Esophagus squamous epithelium (tissue), 4 donors: ENCODE data around the gene LMF1.

Source experiments
- CTCF ChIP-seq, 6 experiments: fragments of 450-650 bp in 4 of 6; fragments of 200-600 bp in 2 of 6; sonication (generic) in 2 of 6; IDR thresholded peaks; one replicate each; pipeline ENCODE4 v1.5.1; 2016 to 2019; ENCODE audit warnings: antibody characterized with exemption in 6 of 6, mild to moderate bottlenecking in 4 of 6, moderate library complexity in 4 of 6
- POLR2A ChIP-seq, 4 donors: fragments of 450-650 bp; IDR thresholded peaks; one replicate each; pipeline ENCODE4 v1.6.1; 2017; ENCODE audit warnings: antibody characterized with exemption in 4 of 4, mild to moderate bottlenecking in 4 of 4, moderate library complexity in 3 of 4

DNA sequence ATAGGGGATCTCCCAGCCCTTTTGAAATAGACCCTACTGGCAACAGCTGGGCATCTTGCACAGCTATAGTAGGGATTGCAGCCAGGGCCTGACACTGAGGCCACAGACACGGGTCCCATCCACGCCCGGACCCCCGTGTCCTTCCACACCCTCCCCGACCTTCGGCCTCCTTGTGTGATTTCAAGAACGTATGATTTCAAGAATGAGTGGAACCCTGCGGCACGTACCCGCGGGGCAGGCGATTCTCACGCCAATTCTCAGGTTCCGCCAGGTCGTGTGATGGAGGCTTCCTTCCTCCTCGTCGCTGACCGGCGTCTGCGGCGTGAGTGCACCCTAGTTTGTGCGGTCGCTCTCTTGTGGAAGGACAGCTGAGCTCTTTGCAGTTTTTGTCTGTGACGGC is 114.0 kb downstream of the LMF1 start:
- TF ChIP-seq CTCF (IDR thresholded peaks at IDR 0.05) (no peak), POLR2A (IDR thresholded peaks at IDR 0.05) (no peak)
